Measurements from ENCODE around the gene TMEM181.

GRCh38 chr6:158680015-158680414, 120.1 kb downstream of the TMEM181 start:
- TF ChIP-seq, protein P1, sequence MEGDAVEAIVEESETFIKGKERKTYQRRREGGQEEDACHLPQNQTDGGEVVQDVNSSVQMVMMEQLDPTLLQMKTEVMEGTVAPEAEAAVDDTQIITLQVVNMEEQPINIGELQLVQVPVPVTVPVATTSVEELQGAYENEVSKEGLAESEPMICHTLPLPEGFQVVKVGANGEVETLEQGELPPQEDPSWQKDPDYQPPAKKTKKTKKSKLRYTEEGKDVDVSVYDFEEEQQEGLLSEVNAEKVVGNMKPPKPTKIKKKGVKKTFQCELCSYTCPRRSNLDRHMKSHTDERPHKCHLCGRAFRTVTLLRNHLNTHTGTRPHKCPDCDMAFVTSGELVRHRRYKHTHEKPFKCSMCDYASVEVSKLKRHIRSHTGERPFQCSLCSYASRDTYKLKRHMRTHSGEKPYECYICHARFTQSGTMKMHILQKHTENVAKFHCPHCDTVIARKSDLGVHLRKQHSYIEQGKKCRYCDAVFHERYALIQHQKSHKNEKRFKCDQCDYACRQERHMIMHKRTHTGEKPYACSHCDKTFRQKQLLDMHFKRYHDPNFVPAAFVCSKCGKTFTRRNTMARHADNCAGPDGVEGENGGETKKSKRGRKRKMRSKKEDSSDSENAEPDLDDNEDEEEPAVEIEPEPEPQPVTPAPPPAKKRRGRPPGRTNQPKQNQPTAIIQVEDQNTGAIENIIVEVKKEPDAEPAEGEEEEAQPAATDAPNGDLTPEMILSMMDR (IDR thresholded peaks at IDR 0.05): no peak
- no peak for TF ChIP-seq CHD4 (IDR thresholded peaks at IDR 0.05; ENCODE audit: borderline replicate concordance)
